ENCODE measurements around the gene NOL7. TPM values are rescaled to one million over a fixed set of nuclear protein-coding genes. Genes with fewer than 3 reads are reported as not detected.

The NOL7 gene
- total and polyA plus RNA-seq, 4 donors, result 25.6 to 43.0 (median 31.0) TPM

DNA sequence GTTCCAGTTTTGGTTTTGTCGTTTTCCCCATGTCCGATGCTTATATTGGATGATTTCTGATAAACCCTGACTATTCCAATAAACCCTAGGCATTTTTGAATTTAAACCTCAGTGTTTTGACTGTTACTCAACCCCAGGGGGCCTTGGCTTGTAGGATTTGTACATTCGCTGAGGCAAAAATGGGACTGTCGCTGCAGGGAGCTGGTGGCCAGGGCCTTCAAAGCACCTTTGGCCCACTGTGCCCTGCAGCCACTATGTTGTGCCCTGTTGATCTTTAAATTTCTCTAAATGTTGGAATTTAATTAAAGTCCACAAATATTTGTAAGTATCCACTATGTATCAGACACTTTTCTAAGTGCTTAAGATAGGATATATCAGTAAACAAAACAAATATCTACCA is 9.5 kb upstream of the NOL7 start:
- TF ChIP-seq HNF4G (IDR thresholded peaks at IDR 0.05), result no peak
- no peak for TF ChIP-seq HNF4A (conservative IDR thresholded peaks at IDR 0.05)
- no peak overlapping the region for H3K27ac ChIP-seq (ENCODE audit: low read depth in 1 of 2, low read length in 2 of 2)
- no peaks in the 10 kb centered on the region for H3K4me1 ChIP-seq (ENCODE audit: control insufficient read depth in 4 of 4, insufficient read depth in 4 of 4, low read length in 3 of 4)
- no peak overlapping the region for H3K9ac ChIP-seq (ENCODE audit: low read depth in 1 of 2, low read length in 2 of 2)
- no peak for DNase-seq (ENCODE audit: low spot score)
- 94% methylated on average over 4 of the region's 4 CpGs for WGBS
- H3K9me3 ChIP-seq (ENCODE audit: control insufficient read depth in 4 of 4, low read length in 3 of 4), result no peaks in the 10 kb centered on the region
- no peaks in the 10 kb centered on the region for H3K27me3 ChIP-seq (ENCODE audit: control insufficient read depth in 4 of 4, insufficient read depth in 4 of 4, low read length in 3 of 4)
- peaks cover 0 to 41% (median 23%) of the 10 kb centered on the region in 4 donors for H3K36me3 ChIP-seq (ENCODE audit: control insufficient read depth in 4 of 4, insufficient read depth in 3 of 4, low read depth in 1 of 4, low read length in 3 of 4)
- no peak overlapping the region for H3K4me3 ChIP-seq (ENCODE audit: low read depth in 1 of 3, low read length in 3 of 3)

DNA sequence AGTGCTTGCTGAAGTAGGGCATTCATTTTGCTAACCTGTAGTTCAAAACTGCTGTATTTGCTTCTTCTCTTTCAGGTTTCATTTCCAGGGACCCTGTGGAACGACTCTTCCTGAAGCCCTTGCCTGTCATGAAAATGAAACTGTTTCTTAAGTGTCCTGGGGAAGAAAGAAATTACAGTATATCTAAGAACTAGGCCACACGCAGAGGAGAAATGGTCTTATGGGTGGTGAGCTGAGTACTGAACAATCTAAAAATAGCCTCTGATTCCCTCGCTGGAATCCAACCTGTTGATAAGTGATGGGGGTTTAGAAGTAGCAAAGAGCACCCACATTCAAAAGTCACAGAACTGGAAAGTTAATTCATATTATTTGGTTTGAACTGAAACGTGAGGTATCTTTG is 3.4 kb upstream of the NOL7 start:
- DNase-seq (ENCODE audit: low spot score), result no peak
- no peak for TF ChIP-seq GABPA (IDR thresholded peaks at IDR 0.05 in 1 of 2, conservative IDR thresholded peaks at IDR 0.05 in 1 of 2)
- TF ChIP-seq, protein P1, sequence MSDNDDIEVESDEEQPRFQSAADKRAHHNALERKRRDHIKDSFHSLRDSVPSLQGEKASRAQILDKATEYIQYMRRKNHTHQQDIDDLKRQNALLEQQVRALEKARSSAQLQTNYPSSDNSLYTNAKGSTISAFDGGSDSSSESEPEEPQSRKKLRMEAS (IDR thresholded peaks at IDR 0.05), result no peak
- WGBS, result 68% methylated on average over 4 of the region's 4 CpGs
- Histone ChIP-seq H3K27me3 (ENCODE audit: control insufficient read depth in 4 of 4, insufficient read depth in 4 of 4, low read length in 3 of 4) (no peaks in the 10 kb centered on the region), H3K27ac (ENCODE audit: low read depth in 1 of 2, low read length in 2 of 2) (no peak overlapping the region), H3K9ac (ENCODE audit: low read depth in 1 of 2, low read length in 2 of 2) (no peak overlapping the region), H3K36me3 (ENCODE audit: control insufficient read depth in 4 of 4, insufficient read depth in 3 of 4, low read depth in 1 of 4, low read length in 3 of 4) (peaks cover 0 to 6% (median 2%) of the 10 kb centered on the region in 4 donors), H3K4me3 (ENCODE audit: low read depth in 1 of 3, low read length in 3 of 3) (no peak overlapping the region), H3K4me1 (ENCODE audit: control insufficient read depth in 4 of 4, insufficient read depth in 4 of 4, low read length in 3 of 4) (peaks cover 0 to 23% (median 13%) of the 10 kb centered on the region in 4 donors), H3K9me3 (ENCODE audit: control insufficient read depth in 4 of 4, low read length in 3 of 4) (no peaks in the 10 kb centered on the region)

DNA sequence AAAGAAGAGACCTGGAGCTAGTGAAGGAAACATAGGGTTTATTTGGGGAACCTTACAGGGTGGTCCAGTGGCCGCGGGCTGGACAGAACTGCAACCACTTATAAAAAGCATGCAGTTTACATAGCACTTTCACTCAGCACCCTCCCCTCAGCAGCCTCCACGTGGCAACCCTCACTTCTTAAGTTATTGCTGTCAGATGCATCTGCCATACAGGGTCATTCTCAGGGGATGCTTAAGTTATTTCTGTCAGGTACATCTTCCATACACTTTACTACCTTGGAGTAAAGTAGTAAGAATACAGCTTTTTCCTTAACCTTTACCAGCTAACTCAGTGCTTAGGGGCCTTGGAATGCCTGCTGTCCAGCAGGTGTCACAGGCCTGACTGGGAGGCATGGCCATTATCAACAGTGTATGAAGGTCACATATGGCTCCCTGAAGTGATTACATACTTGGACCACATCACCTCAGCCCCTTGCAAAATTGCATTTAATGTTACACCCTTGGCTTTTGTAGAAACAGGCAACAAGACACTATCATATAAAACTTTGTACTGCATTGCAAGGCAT is 2.0 kb upstream of the NOL7 start:
- no peak for TF ChIP-seq YY1 (IDR thresholded peaks at IDR 0.05)
- no peak for TF ChIP-seq EGR1 (IDR thresholded peaks at IDR 0.05; ENCODE audit: low read depth in 2 of 2)
- H3K4me3 ChIP-seq (ENCODE audit: low read depth in 1 of 3, low read length in 3 of 3), result no peak overlapping the region
- no peak overlapping the region for H3K9ac ChIP-seq (ENCODE audit: low read depth in 1 of 2, low read length in 2 of 2)
- H3K9me3 ChIP-seq (ENCODE audit: control insufficient read depth in 4 of 4, low read length in 3 of 4), result no peaks in the 10 kb centered on the region
- H3K27ac ChIP-seq (ENCODE audit: low read depth in 1 of 2, low read length in 2 of 2), result no peak overlapping the region
- no peaks in the 10 kb centered on the region for H3K27me3 ChIP-seq (ENCODE audit: control insufficient read depth in 4 of 4, insufficient read depth in 4 of 4, low read length in 3 of 4)
- H3K4me1 ChIP-seq (ENCODE audit: control insufficient read depth in 4 of 4, insufficient read depth in 4 of 4, low read length in 3 of 4), result peaks cover 0 to 23% (median 13%) of the 10 kb centered on the region in 4 donors
- 93% methylated on average over 3 of the region's 3 CpGs for WGBS
- peaks cover 0 to 9% (median 7%) of the 10 kb centered on the region in 4 donors for H3K36me3 ChIP-seq (ENCODE audit: control insufficient read depth in 4 of 4, insufficient read depth in 3 of 4, low read depth in 1 of 4, low read length in 3 of 4)
- no peak for DNase-seq (ENCODE audit: low spot score)

DNA sequence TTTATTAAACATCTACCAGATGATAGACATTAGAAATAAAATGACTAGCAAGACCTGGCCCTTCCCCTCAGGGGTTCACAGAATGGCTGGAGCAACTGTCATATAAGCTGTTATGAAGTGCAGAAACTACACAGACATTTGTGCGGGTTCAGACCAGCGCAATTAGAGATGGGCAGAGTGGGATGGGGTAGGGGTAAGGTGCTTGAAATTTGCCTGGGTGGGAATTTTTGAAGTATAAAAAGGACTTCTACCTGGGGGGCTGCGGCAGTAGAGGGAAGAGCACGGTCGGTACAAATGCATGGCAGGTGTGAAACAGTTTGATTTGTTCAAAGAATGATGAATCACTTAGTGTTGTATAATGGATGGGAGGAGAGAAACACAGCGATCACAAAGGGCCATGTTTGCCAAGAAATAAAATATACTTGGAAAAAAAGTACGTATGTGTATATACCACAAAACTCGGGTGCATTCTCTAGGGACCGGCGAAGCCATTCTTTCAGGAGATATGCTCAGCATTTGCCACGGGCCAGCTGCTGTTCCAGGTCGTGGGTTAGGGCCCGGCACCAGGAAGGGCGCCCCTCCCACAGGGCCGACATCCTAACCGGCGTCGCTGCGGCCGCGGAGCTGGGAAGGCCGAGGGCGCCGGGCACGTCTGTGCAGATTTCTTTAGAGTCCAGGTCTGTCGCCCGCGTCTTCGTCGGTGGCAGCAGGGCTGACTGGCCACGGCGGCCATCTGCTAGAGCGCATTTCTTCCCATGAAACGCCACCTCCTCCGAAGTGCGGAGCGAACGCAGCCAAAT is 809 bp upstream of the NOL7 start:
- Histone ChIP-seq H3K4me1 (ENCODE audit: control insufficient read depth in 4 of 4, insufficient read depth in 4 of 4, low read length in 3 of 4) (peaks cover 0 to 23% (median 13%) of the 10 kb centered on the region in 4 donors), H3K9me3 (ENCODE audit: control insufficient read depth in 4 of 4, low read length in 3 of 4) (no peaks in the 10 kb centered on the region), H3K36me3 (ENCODE audit: control insufficient read depth in 4 of 4, insufficient read depth in 3 of 4, low read depth in 1 of 4, low read length in 3 of 4) (peaks cover 1 to 18% (median 16%) of the 10 kb centered on the region in 4 donors), H3K4me3 (ENCODE audit: low read depth in 1 of 3, low read length in 3 of 3) (peak overlapping the region; percentile 74 to 88 (median 76)), H3K9ac (ENCODE audit: low read depth in 1 of 2, low read length in 2 of 2) (peak overlapping the region; percentile 41 to 80), H3K27ac (ENCODE audit: low read depth in 1 of 2, low read length in 2 of 2) (peak overlapping the region; percentile 62 to 86), H3K27me3 (ENCODE audit: control insufficient read depth in 4 of 4, insufficient read depth in 4 of 4, low read length in 3 of 4) (no peaks in the 10 kb centered on the region)
- no peak for DNase-seq (ENCODE audit: low spot score)
- 8% methylated on average over 38 of the region's 38 CpGs for WGBS
- TF ChIP-seq, protein P2, sequence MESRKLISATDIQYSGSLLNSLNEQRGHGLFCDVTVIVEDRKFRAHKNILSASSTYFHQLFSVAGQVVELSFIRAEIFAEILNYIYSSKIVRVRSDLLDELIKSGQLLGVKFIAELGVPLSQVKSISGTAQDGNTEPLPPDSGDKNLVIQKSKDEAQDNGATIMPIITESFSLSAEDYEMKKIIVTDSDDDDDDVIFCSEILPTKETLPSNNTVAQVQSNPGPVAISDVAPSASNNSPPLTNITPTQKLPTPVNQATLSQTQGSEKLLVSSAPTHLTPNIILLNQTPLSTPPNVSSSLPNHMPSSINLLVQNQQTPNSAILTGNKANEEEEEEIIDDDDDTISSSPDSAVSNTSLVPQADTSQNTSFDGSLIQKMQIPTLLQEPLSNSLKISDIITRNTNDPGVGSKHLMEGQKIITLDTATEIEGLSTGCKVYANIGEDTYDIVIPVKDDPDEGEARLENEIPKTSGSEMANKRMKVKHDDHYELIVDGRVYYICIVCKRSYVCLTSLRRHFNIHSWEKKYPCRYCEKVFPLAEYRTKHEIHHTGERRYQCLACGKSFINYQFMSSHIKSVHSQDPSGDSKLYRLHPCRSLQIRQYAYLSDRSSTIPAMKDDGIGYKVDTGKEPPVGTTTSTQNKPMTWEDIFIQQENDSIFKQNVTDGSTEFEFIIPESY (IDR thresholded peaks at IDR 0.05), result no peak
- TF ChIP-seq SP1 (IDR thresholded peaks at IDR 0.05) (no peak), YY1 (IDR thresholded peaks at IDR 0.05) (no peak), FOXA1 (IDR thresholded peaks at IDR 0.05) (no peak), JUND (IDR thresholded peaks at IDR 0.05) (no peak), NR2F2 (IDR thresholded peaks at IDR 0.05) (no peak), EGR1 (IDR thresholded peaks at IDR 0.05; ENCODE audit: low read depth in 2 of 2) (no peak), HNF4G (IDR thresholded peaks at IDR 0.05) (no peak), FOXA2 (IDR thresholded peaks at IDR 0.05) (no peak), TAF1 (conservative IDR thresholded peaks at IDR 0.05) (no peak), GABPA (IDR thresholded peaks at IDR 0.05 in 1 of 2, conservative IDR thresholded peaks at IDR 0.05 in 1 of 2) (no peak), HNF4A (conservative IDR thresholded peaks at IDR 0.05) (no peak)
- TF ChIP-seq, protein P3, sequence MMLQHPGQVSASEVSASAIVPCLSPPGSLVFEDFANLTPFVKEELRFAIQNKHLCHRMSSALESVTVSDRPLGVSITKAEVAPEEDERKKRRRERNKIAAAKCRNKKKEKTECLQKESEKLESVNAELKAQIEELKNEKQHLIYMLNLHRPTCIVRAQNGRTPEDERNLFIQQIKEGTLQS (IDR thresholded peaks at IDR 0.05), result no peak
- TF ChIP-seq, protein P4, sequence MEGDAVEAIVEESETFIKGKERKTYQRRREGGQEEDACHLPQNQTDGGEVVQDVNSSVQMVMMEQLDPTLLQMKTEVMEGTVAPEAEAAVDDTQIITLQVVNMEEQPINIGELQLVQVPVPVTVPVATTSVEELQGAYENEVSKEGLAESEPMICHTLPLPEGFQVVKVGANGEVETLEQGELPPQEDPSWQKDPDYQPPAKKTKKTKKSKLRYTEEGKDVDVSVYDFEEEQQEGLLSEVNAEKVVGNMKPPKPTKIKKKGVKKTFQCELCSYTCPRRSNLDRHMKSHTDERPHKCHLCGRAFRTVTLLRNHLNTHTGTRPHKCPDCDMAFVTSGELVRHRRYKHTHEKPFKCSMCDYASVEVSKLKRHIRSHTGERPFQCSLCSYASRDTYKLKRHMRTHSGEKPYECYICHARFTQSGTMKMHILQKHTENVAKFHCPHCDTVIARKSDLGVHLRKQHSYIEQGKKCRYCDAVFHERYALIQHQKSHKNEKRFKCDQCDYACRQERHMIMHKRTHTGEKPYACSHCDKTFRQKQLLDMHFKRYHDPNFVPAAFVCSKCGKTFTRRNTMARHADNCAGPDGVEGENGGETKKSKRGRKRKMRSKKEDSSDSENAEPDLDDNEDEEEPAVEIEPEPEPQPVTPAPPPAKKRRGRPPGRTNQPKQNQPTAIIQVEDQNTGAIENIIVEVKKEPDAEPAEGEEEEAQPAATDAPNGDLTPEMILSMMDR (IDR thresholded peaks at IDR 0.05; ENCODE audit: low read depth, low read length, missing input control), result no peak
- TF ChIP-seq, protein P1 (IDR thresholded peaks at IDR 0.05), result no peak

All from liver (tissue), 9 donors.